ENCODE data around the gene EPHB1.

The EPHB1 gene

DNA sequence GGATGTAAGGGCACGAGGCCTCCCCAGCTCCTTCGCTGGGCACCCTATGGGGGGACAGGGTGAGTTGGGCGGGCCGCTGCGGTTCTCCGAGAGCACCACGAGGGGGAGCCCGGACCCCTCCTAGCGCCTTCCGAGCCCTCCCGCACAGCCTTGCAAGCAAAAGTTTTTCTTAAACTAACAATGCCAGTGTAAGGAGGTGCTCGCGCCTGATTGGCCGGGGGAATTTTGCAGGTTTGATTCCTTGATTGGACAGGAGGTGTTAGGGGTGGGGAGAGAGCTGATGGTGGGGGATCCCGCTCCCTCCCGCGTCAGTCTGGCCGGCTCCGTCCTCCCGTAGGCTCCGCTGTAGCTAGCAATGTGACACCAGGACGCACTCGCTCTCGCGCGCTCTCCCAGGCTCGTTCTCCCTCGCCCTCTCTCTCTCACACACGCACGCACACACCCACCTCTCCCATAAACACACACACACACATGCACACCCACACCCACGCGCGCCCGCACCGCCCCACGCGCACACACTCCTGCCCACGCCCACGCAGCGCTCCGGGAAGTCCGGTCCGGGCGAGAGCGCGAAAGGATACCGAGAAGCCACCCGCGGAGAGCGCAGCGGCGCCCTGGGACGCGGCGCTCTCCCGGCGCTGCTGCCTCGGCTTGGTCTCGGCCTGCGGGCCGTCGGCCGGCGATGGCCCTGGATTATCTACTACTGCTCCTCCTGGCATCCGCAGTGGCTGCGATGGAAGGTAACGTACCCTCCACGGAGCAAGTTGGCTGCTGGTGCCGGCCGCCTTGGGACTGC is at the start of gene EPHB1:
Gene EPHB1 (plus strand): TSS at position 311 of the 796 bp plus-strand sequence.
- peak; percentile 85 for DNase-seq

DNA sequence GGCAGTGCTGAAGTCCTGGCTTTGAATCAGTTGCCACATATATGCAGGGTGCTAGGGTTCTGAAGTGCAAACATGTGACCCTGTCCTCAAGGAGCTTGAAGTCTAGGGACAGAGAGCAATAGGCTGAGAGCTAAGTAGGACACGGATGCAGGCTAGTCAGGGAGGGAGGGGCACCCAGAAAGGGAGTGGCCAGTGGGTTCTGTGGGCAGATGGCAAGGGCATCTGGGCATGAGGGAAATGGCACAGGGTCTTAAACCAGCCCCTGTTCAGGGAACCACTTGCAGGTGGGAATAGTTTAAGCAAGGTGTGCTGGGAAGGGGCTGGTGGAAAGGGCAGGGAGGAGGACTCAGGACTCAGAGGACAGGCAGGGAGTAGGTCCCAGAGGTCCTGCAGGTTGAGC is 46.4 kb upstream of the EPHB1 start:
- no peak for DNase-seq

DNA sequence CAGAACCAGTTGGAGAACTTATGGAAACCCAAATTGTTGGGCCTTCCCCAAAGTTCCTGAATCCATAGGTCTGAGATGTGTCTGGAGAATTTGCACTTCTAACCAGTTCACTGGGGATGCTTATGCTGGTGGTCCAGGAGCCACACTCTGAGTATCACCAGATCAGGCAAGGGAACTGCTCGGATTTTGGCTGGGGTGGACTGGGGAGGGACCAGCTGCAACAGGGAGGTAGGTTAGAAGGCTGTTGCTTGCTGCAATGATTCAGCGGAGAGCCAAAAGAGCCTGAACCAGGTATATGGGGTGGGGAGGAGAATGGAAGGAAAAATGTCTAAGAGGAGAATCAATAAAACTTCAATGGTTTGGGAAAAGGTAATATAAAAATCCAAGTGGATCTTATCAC is 45.9 kb upstream of the EPHB1 start:
- no peak for DNase-seq

DNA sequence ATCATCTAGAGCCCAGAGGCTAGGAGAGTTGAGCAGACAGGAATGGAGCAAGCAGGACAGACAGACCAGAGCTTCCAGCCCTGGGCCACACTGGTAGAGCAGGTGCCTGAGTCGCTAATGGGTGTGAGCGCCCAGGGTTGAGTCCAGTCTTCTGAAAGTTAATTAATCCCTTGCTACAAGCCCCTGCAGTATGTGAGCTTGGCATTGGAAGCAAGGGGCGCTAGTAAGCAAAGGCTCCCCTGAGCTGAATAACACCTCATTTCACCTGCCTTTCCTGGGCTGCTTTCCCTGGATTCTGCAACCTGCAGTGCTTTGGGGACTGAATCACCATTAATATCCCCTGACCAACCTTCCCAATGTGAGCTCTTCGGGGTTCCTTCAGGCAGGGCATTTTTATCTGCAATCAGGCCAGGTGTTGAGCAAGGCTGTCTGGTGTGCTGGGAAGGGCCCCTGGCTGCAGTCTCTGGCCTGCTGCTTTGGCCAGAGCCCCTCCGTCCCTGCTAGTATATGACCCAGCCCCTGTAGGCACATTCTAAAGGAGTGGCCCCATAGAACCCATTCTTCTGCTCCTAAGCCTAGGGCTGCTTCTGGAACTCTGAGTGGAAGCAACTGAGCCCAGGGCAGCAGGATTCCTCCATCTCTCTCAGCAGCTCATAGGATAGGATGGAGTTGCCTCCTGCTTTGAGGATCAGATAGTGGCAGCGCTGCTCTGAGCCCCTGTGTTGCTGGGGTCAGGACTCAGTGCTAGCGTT is 45.1 kb upstream of the EPHB1 start:
- no peak for DNase-seq

DNA sequence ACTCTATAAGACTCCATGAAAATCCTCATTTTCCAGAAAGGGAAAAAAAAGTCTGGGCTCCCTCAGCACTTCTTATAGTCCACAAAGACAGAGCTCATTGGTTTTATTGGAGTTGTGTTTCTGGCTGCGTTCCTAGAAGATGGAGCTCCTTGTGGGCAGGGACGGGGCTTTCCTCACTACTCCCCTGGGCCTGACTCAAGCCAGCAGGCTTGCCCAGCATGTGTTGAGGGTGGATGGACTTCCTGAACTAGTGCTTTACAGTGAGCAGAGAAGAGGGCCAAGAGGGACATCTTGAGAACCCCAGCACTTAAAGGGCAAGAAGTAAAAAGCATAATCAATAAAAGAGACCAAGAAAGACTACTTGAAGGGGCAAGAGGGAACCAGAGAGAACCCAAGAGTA is 43.2 kb upstream of the EPHB1 start:
- no peak for DNase-seq

DNA sequence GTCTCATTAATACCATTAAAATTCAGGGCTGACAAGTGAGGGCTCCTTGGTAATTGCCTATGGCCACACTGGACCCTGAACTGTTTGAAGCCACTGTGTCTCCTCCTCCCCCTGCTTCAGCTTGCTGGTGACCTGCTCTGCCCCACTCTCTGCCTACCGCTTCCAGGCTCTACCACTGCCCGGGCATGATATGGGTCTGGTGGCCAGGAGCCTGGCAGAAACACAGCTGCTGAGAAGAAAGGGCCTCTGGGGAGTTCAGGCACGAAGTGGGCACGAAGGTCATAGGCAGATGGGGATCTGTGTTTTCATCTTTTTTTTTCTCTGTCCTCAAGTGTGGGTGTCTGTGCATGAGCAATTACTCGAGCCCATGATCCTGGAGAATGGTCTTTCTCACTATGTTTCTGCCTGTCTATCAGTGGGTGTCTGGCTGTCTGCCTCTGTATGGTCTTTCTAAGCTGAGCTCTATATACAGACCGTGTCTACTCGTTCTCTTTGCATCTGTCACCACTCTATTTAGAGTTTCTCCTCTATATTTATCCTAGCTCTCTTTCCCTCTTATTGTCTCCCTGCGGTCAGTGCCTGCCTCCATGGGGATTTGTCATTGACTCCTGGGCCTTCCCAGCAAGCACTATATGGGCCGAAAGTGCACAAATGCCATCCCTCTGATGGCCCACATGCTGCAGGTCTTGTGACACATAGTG is 42.1 kb upstream of the EPHB1 start:
- no peak for DNase-seq

DNA sequence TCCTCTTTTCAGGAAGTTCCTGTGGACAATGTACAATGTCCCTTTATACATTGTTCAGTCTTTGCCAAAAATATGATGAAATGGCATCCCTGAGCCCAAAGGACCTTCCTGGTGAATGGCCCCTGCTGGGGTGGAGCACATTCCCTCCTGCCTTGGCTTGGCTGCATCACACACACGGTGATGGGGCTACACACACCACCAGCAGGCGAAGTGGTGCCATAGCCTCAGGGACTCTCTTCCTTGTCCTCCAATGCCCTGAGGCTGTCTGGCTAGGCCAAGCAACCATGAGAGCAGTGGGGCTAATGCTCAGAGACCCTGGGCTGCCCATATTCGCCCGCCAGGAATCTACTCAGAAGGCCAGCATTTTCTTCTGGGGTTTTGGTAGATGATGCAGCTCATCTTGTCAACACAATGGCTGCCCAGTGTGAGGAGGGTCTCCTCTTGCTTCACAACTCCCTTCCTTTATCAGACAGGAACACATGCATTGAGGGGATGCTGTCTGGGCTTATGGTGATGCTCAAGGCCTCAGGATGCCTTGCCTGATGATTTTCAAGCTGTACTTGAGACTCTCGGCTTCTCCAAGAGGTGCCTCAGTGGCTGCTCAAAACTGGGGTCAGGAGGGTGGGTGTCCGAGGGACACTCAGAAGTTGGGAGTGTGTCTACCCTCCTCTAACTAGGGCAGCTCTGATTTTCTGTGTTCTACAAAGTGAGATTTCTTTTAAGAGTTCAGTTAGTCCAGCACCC is 40.9 kb upstream of the EPHB1 start:
- DNase-seq = no peak

DNA sequence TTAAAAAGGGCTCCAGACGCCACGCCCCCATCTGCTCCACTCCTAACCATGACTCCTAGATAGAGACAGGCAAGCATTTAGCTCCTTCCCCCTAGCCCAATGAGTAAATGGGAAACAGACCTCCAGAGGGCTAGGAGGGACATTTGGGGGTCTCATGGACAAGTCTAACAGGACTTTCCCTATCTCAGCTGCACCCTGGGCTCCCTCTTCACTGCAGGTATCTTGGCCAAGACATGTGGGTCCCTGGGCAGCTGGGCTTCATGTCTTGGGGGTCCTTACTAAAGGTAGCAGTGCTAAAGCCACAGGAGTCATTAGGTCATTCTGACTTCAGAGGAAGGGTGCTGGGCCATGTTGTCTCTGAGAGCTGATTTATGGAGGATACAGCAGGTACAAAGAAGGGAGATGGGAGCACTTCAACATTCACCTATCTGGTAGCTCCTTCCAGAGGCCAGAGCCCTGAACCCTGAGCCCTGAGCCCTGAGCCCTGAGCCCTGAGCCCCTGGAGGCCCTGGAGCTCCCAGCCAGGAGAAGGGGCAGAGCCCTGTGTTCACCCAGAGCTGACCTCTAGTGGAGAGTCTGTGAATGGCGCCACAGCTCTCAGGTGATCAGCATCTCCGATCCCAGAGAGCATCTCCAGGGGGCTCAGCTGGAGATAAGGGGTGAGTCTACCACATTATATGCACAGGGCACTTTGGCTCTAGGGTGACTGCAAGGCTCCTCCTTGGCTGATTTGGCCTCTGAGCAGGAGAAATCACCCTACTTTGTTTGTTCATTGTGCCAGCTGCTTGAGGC is 40.1 kb upstream of the EPHB1 start:
- peak; percentile 47 for DNase-seq

DNA sequence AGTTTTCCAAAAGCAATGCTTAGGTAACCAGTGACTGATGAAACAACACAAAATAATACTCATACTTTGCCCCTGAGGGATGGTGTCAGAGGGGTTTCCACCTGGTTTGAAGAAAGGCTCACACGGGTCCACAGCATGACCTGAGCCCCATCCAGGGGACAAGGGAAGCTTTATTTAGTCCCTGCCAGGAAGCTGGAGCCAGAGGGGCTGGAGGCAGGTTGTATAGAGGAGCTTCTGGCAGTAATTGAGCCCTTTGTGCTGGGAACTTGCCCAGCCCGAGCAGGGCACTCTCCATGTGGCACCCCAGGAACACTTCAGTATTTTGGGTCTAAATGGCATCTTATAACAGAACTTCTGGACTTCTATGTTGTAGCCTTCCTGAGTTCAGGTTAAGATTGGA is 39.2 kb upstream of the EPHB1 start:
- no peak for DNase-seq

DNA sequence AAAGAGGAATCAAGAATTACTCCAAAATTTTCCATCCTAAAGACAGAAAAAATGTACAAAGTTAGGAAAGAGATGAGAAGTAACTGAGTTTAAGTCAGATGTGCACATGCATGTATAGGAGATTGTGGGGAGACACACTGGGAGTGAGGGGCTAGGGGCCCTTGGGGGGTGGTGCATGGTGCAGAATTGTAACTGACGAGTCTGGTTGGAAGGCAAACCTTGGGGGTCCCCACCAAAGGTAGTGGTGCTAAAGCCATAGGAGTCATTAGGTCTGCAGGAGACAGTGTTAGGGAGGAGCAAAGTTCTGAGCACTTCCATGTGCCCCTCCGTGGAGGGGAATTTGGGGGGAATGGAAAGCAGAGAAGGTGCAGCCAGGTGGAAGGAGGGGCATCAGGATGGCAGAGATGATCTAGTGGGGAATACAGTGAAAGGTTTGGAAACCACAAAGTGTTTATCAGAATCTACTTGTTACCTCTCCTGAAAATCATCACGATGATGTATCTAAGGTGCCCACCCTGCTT is 37.5 kb upstream of the EPHB1 start:
- no peak for DNase-seq

DNA sequence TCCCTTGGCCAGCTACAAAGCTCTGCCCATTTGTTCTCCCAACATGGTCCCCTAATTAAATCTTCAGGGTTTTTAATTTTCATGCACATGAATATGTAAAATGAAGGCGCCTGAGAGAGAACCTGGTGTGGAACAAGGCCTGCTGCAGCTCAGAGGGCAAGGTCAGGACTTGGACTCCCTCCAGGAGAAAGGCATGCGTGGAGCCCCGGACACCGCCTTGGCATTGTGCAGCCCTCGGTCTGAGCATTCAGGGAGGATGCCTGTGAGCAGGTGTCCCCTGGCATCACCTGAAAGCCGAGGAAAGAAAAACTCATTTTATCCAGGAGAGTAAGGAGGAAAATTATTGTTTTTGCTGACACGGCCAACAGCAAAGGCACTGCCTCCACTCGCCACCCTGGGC is 33.8 kb upstream of the EPHB1 start:
- DNase-seq = no peak

DNA sequence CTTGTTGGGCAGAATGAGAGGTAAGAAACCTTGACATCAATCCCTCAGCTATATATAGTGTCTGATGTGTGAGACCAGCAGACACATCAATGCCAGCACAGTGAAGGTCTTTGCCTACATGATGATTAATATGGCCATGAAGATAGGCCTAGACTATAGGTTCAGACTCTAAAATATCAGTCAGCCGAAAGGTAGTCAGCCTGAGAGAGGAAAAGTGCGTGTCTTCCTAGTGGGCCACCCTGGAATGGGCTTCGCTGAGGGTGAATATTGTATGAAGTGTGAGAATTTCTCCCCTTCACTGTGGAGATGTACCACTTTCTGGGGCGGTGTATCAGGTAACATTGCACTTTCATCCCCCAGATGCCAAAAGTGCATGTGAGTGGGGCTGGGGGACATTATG is 33.0 kb upstream of the EPHB1 start:
- DNase-seq = no peak

DNA sequence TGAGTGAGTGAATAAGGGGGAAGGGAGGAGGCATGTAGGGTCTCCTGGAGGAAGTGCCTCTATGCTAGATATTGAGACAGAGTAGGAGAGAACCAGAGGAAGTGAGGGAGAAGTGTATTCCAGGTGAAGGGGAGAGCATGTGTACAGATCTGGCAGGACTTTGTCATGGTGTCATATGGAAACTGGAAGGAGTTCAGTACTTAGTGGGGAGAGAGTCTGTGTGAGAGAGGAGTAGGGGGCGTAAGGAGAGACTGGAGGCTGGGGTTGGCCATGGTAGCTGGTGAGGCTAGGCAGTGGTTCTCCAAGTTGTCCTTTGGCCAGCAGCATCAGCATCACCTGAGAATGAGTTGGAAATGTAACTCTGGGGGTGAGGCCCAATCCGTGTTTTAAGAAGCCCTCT is 29.6 kb upstream of the EPHB1 start:
- DNase-seq = no peak

DNA sequence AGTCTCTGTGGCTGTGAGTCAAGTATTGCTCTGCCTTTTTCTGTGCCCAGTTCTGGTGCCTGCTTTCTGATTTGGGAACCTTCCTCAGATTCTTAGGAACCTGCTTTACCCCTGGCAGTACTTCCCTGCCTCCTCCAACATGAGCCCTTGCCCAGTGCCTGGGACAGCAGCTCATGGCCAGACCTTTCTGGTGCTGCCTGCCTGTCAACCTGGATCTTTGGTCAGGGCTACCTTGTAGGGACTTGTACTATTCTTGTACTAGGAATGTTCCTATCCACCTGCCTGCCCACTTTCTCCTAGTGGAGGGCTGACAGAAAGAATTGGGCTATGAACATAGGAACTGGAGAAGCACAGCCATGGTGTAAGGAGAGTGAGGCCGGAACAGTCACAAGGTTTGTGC is 28.8 kb upstream of the EPHB1 start:
- DNase-seq = no peak

DNA sequence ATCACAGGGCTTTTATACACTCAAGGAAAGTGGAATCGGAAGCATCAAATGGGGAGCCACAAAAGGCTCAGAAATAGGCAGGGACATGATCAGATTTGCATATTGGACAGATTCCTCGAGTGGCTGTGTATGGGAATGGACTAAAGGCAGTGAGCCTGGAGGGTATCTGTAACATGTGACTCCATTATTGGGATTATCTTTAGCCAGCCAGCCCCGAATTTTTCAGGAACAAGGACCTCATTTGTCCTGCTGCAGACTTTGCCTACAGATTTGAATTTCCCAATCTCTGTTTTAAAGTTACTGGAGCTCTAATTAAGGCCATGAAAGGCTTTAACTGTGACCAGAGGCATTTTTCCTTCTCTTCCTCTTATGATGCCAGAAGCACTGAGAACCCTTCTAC is 26.9 kb upstream of the EPHB1 start:
- no peak for DNase-seq

DNA sequence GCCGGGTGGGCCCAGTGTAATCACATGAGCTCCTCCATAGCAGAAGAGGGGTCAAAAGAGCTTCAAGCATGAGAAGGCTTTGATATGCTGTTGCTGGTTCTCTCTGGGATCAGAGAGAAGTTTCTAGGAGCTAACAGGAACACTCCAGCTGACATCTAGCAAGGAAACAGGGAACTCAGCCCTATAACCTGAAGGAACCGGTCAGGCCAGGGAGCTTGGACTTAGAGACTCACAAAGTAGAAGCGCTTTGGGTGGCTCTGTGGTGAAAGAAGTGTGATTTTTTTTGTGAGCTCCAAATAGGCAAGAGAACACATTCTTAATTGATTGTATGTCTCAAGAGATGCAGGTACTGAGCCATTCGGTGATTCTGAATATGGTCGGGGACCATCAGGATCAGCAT is 26.2 kb upstream of the EPHB1 start:
- DNase-seq = no peak

DNA sequence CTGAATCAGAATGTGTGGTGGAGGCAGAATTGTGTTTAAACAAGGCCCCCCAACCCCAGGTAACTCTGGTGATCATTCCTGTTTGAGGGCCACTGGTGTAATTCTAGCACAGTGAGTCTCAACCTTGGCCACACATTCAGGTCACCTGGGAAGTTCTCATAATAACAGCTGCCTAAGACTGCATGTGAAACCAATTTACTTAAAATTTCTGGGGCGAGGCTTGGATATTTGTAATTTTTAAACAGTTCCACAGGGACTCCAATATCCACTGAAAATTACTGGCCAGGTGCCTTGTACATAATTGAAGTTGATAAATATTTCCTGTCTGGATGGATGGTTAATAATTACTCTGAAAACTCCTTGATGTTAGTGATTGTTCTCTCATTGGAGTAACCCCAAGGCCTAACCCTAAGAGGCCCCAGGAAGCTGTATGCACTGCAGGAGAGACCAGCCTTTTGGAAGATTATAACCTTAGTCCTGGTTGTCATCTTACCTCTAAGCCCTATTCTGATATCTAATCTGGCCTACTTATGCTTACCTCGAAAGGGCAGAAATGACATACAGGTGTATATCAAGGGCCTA is 25.7 kb upstream of the EPHB1 start:
- no peak for DNase-seq

DNA sequence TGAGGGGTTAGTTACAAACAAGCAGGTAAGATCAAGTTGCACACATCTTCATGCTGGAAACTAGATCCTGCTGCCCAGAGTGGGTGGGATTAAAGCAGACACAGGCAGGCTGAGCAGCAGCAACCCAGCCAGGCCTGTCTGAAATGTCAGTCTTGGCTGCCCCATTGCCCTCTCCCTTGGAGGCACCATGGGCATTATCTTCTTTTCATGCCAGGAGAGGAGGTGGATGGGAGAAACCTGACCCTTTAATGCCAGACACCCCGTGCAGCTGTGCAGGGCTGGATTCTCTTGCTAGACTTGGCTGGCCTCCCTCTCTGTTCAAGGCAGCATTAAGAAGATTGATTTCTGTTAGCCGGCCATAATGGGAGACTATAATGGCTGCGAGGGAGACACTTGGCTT is 23.0 kb upstream of the EPHB1 start:
- no peak for DNase-seq

DNA sequence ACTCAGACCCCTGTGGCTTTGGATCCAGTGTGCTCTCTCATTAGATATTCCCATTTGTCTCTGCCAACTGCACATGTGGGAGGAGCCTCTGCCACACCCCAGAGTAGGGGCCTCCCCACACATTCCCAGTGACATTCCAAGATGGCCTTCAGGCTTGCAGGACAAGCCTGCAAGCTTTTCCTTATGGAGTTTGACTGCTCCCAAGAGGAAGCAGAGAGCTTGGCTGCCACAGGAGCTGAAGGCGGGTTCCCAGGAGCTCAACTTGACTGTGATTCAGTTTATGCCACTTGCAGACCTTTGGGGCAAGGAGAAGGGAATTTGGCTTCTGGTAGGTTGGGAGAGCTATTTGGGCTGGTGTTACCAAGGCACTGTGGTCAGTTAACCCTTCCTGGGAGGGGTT is 22.5 kb upstream of the EPHB1 start:
- no peak for DNase-seq

DNA sequence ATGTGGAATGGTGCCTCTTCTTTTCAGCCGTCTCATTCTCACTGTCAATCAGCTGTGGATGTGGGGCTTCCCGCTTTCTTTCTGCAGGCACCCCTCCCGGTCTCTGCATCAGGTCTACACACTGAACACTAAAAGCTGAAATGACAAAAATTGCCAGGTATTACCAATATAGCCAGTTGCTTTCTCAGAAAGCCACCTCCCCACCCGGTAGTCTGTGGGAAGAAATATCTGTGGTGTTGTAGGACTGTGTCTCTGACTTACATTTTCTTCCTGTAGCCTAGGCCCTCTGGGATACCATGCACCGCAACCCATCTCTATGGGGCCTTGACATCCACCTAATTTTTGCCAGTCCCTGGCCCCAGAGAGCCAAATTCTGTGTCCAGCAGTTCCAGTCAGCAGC is 19.2 kb upstream of the EPHB1 start:
- no peak for DNase-seq

DNA sequence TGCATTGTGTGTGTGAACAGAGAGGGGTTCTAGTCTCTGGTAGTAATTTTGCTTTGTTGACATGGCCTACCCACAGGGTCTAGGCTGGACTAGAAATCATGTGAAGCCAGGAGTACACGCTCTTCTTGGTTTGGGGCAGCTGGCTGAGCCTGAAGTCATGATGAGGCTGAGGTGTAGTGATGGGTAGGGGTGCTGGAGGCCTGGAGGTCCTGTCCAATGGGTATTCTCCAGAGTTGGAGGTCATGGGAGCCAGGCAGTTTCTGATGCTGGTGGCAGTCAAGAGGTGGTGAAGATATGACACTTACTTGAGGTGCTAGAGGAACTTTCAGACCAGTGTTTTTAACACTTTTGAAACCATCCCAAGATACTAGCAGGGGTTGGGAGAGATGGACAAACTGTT is 18.5 kb upstream of the EPHB1 start:
- no peak for DNase-seq

DNA sequence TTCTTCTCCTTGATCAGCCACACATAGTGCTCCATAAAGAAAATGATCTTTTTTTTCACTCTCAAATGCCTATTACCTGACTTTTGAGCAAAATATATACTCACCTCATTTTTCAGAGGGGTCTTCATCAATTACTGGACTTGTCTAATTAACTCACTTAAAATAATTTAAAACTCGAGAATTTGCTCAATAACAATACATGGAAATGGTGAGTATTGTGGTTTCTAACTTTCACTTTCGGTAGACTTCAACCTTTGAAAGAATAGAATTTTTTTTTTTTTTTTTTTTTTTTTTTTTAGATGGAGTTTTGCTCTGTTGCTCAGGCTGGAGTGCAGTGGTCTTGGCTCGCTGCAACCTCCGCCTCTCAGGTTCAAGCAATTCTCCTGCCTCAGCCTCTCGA is 17.7 kb upstream of the EPHB1 start:
- no peak for DNase-seq

Data from EL (cell line).